ENCODE measurements around the gene KLHDC1. TPM values are rescaled to one million over a fixed set of nuclear protein-coding genes. Genes with fewer than 3 reads are reported as not detected.

The KLHDC1 gene
- total and polyA plus RNA-seq, 9 of the 15 experiments (the other 6 are each of a cell fraction or from before 2014, with no cell fraction given), result 0.08 to 0.41 (median 0.18) TPM

- H3K36me3 ChIP-seq (ENCODE audit: control insufficient read depth, insufficient read depth, low read length), result peaks cover 44% of the 10 kb centered on the region
- no peak overlapping the region for H3K4me2 ChIP-seq (ENCODE audit: insufficient read depth, low read length)
- no peaks in the 10 kb centered on the region for H3K27me3 ChIP-seq (ENCODE audit: control insufficient read depth in 2 of 2, insufficient read depth in 2 of 2, low read length in 2 of 2)
- no peak for FAIRE-seq
- intact Hi-C loops (cut with micrococcal nuclease), result no loop called here
- no peaks in the 10 kb centered on the region; a peak in 1 of 5 replicates for H3K4me1 ChIP-seq (replicated peaks in 1 of 2; ENCODE audit: control insufficient read depth in 2 of 2, insufficient read depth in 2 of 2, low read length in 2 of 2)
- H4K20me1 ChIP-seq (replicated peaks; ENCODE audit: control insufficient read depth, insufficient read depth, low read length), result no peaks in the 10 kb centered on the region
- H3K79me2 ChIP-seq (ENCODE audit: control insufficient read depth, insufficient read depth, low read length), result no peaks in the 10 kb centered on the region
- ATAC-seq, result no peak
- no peak for TF ChIP-seq ELK3 (CRISPR knock-in tag; IDR thresholded peaks at IDR 0.05)
- no peak for TF ChIP-seq THAP7 (CRISPR knock-in tag; IDR thresholded peaks at IDR 0.05)
- no peak for TF ChIP-seq STAT5A (IDR thresholded peaks at IDR 0.05; ENCODE audit: borderline replicate concordance, low read length)
- TF ChIP-seq ZNF444 (CRISPR knock-in tag; IDR thresholded peaks at IDR 0.05), result no peak
- no peak for TF ChIP-seq CHCHD3 (CRISPR knock-in tag; IDR thresholded peaks at IDR 0.05)
- no peak for TF ChIP-seq REST (IDR thresholded peaks at IDR 0.05; ENCODE audit: borderline replicate concordance)
- no peak for TF ChIP-seq REST (CRISPR knock-in tag; IDR thresholded peaks at IDR 0.05; ENCODE audit: low read depth)
- no peak overlapping the region for H3K9ac ChIP-seq (ENCODE audit: insufficient read depth in 1 of 2, low read depth in 2 of 2, low read length in 2 of 2)
- CTCF ChIA-PET (ENCODE audit: low intra/inter-chr PET ratio), result no interaction called here
- H3K4me3 ChIP-seq, result no peak overlapping the region
- 50% methylated on average over 2 of the region's 2 CpGs for WGBS (ENCODE audit: insufficient coverage, low coverage, missing lambda C conversion rate)
- H2AFZ ChIP-seq (ENCODE audit: low read depth, low read length), result no peak overlapping the region
- H3K9me1 ChIP-seq (ENCODE audit: control insufficient read depth, insufficient read depth, low read length), result no peaks in the 10 kb centered on the region
- no peak overlapping the region for H3K27ac ChIP-seq (ENCODE audit: extremely low read depth, low read depth, low read length)
- in situ Hi-C loops (cut with MboI), result no loop called here
- DNase-seq (ENCODE audit: extremely low read depth in 1 of 4, low spot score in 3 of 4), result no peak
- no peaks in the 10 kb centered on the region for H3K9me3 ChIP-seq (replicated peaks; ENCODE audit: control insufficient read depth, insufficient read depth, low read depth, low read length)
- POLR2A ChIA-PET, result no interaction called here
- no TSS peak for BruUV-seq (replicated peaks)
These were observed 33.1 kb upstream of the KLHDC1 start for GRCh38 chr14:49659526-49660455.

All from K562 (cell line).